ENCODE measurements around the gene NDUFS2.

DNA sequence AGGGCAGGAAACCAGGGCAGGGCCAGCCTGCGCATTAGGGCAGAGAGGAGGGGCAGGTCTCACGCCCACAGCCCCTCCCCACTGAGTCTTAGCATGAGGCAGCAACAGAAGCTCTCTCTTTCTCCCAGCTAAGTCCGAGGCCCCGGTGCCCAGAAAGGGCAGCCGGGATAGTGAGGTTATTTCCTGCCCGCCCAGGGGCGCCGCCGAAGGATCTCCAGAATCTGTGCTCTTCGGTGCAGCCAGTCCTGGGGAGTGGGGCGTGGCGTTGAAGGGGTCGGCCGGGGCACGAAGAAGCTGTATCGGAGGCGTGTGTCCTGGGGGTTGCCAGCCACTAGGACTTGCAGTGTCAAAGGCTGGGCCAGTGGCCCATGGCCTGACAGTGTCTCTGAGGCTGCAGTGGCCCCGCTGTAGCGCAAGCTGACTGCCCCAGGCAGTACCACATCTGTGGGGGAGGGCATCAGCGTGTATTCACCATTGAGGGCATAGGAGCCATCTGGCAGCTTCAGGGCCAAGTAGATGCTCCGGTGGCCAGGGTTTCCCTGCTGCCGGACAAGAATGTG lies 11.1 kb upstream of the NDUFS2 start:
- TF ChIP-seq CTCF (conservative IDR thresholded peaks at IDR 0.05; ENCODE audit: low read length) (no peak), EZH2phosphoT487 (IDR thresholded peaks at IDR 0.05; ENCODE audit: borderline replicate concordance, low read depth, low read length) (no peak)

Data from OCI-LY7 (cell line).